ENCODE measurements around the gene GPATCH3. TPM values are rescaled to one million over a fixed set of nuclear protein-coding genes. Genes with fewer than 3 reads are reported as not detected.
"Not testable (repeated sequence)": the region's sequence is repeated elsewhere in the genome, so short reads cannot be mapped to it uniquely, and the experiment has no call there.

GPATCH3 gene
- total and polyA plus RNA-seq, 2 experiments from 2014 or later: 6.3 to 9.3 TPM

DNA sequence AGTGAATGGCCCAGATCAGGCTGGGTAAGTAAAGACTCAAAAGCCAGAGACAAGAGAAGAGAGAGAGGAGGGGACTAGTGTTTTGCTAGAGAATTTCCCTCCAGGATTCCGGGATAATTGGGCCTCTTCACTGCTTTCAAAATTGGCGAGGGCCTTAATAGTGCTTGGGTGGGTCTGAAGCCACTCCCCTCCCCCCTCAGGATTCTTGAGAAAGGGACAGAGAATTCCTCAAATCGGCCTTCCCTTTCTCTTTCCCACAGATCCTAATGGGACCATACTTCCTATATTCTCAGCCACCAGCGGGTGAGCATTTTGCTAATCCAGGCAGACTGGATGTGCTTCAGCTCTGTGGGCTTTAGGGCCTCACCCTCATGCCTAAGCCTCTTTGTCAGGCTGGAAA lies 25.4 kb downstream of the GPATCH3 start:
- Histone ChIP-seq H3K79me2 (ENCODE audit: insufficient read depth) (no peaks in the 10 kb centered on the region), H3F3A (ENCODE audit: insufficient read depth) (peaks cover 14% of the 10 kb centered on the region; the same call in 1 of the 2 replicates), H3K4me2 (ENCODE audit: unreplicated experiment) (no peak overlapping the region), H3K27ac (no peak overlapping the region), H3K9ac (no peak overlapping the region), H3K4me3 (no peak overlapping the region), H3K9me2 (ENCODE audit: insufficient read depth) (no peaks in the 10 kb centered on the region), H3K9me3 (ENCODE audit: low read depth) (no peaks in the 10 kb centered on the region), H3K27me3 (replicated peaks; ENCODE audit: insufficient read depth) (no peaks in the 10 kb centered on the region), H4K20me1 (ENCODE audit: insufficient read depth) (no peaks in the 10 kb centered on the region), H2AFZ (no peak overlapping the region), H3K4me1 (ENCODE audit: insufficient read depth) (no peaks in the 10 kb centered on the region; the same call in 1 of the 2 replicates), H3K36me3 (ENCODE audit: low read depth) (peaks cover 10% of the 10 kb centered on the region; the same call in 1 of the 2 replicates)
- DNase-seq: no peak
- 71 to 91% methylated on average over 3 to 4 of the region's 4 CpGs for WGBS, 2 experiments (ENCODE audit: low coverage in 1 of 2, low lambda C conversion rate in 2 of 2, missing lambda C conversion rate in 2 of 2)
- no peak for TF ChIP-seq EZH2 (IDR thresholded peaks at IDR 0.05; ENCODE audit: insufficient read depth, poor library complexity, severe bottlenecking)
- TF ChIP-seq EZH2phosphoT487 (IDR thresholded peaks at IDR 0.05; ENCODE audit: insufficient read depth, low read depth): no peak
- in situ Hi-C loops (cut with MboI): no loop called here

DNA sequence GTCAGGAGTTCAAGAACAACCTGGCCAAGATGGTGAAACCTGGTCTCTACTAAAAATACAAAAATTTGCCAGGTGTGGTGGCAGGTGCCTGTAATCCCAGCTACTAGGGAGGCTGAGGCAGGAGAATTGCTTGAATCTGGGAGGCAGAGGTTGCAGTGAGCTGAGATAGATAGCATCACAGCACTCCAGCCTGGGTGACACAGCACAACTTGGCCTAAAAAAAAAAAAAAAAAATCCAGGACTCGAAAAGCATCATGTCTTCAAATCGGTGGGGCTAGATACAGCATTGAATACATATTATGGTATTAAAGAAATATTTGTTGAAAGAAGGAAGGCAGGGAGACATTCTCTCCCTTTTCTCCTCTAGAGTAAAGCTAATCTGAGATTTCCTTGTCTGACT lies 27.2 kb downstream of the GPATCH3 start:
- H2AFZ ChIP-seq; H3K36me3 ChIP-seq (ENCODE audit: low read depth); H3K79me2 ChIP-seq (ENCODE audit: insufficient read depth); H3K9me2 ChIP-seq (ENCODE audit: insufficient read depth); H3K4me1 ChIP-seq (ENCODE audit: insufficient read depth); H3K4me3 ChIP-seq; H3K9ac ChIP-seq; H3K4me2 ChIP-seq (ENCODE audit: unreplicated experiment); H3K27ac ChIP-seq; H3K9me3 ChIP-seq (ENCODE audit: low read depth); in situ Hi-C loops (cut with MboI); H4K20me1 ChIP-seq (ENCODE audit: insufficient read depth); H3F3A ChIP-seq (ENCODE audit: insufficient read depth); H3K27me3 ChIP-seq (replicated peaks; ENCODE audit: insufficient read depth): not testable (repeated sequence)
- WGBS, 2 experiments (ENCODE audit: low coverage in 1 of 2, low lambda C conversion rate in 2 of 2, missing lambda C conversion rate in 2 of 2): 50 to 55% methylated on average over 2 of the region's 2 CpGs
- peak; percentile 21 for DNase-seq

DNA sequence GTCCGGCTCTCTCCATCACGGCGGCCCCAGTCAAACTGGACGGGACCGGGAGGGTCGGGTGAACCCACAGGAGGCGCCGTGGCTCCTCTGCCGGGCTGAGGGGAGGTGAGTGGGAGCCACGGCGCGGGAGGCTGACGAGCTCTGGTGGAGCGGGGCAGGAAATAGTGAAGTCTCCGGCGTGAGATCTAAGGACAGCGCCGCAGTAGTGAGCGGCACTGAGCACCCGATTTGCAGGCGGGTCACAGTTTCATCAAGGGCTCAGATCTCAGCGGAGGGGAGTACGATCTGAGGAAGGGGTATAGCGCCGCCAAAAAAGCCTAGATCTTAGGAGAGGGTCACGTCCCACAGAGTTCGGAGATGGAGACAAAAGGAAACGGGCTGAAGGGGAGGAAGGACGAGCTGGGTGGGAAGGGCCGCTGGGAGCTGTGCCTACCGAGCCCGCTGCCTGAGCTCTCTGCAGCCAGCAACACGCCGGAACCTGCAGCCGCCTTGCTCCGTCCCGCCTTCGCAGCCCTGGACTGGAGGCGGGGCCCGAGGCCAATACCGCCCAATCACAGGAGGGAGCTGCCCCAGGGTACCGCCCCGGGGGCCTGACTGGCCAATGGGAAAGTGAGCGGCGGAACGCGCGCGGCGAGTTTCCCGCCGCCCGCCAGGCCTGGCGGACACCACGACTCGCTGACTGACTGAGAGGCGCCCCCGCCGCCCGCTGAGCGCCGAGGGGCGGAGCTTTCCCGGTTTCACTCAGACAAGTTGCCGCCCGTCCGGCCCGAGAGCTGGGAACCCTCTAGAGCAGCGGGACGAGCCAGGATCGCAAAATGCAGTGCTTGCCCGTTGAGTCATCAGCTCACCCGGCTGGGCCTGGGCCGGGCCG lies 35.4 kb downstream of the GPATCH3 start:
- H3K36me3 ChIP-seq (ENCODE audit: low read depth): no peaks in the 10 kb centered on the region
- H3K4me1 ChIP-seq (ENCODE audit: insufficient read depth): no peaks in the 10 kb centered on the region
- no peaks in the 10 kb centered on the region for H3K9me3 ChIP-seq (ENCODE audit: low read depth)
- no peaks in the 10 kb centered on the region for H3K79me2 ChIP-seq (ENCODE audit: insufficient read depth)
- peak overlapping the region; percentile 99 for H2AFZ ChIP-seq
- H3K9me2 ChIP-seq (ENCODE audit: insufficient read depth): no peaks in the 10 kb centered on the region
- 0 out of 2 replicates have a peak, but pooled peaks cover 10% of the 10 kb centered on the region for H3F3A ChIP-seq (ENCODE audit: insufficient read depth)
- H3K4me3 ChIP-seq: peak overlapping the region; percentile 80
- TF ChIP-seq EZH2 (IDR thresholded peaks at IDR 0.05; ENCODE audit: insufficient read depth, poor library complexity, severe bottlenecking) (no peak), EZH2phosphoT487 (IDR thresholded peaks at IDR 0.05; ENCODE audit: insufficient read depth, low read depth) (no peak)
- DNase-seq: peak; percentile 99
- H3K9ac ChIP-seq: peak overlapping the region; percentile 91
- H3K4me2 ChIP-seq (ENCODE audit: unreplicated experiment): peak overlapping the region; percentile 94
- 1% methylated on average over 44 to 72 of the region's 75 CpGs for WGBS, 2 experiments (ENCODE audit: low coverage in 1 of 2, low lambda C conversion rate in 2 of 2, missing lambda C conversion rate in 2 of 2)
- in situ Hi-C loops (cut with MboI): no loop called here
- H3K27ac ChIP-seq: peak overlapping the region; percentile 98
- no peaks in the 10 kb centered on the region for H3K27me3 ChIP-seq (replicated peaks; ENCODE audit: insufficient read depth)
- no peaks in the 10 kb centered on the region for H4K20me1 ChIP-seq (ENCODE audit: insufficient read depth)

DNA sequence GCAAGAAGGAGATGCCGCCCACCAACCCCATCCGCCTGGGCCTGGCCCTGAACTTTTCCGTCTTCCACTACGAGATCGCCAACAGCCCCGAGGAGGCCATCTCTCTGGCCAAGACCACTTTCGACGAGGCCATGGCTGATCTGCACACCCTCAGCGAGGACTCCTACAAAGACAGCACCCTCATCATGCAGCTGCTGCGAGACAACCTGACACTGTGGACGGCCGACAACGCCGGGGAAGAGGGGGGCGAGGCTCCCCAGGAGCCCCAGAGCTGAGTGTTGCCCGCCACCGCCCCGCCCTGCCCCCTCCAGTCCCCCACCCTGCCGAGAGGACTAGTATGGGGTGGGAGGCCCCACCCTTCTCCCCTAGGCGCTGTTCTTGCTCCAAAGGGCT lies 36.6 kb downstream of the GPATCH3 start:
- Histone ChIP-seq H3K27ac (no peak overlapping the region), H3K36me3 (ENCODE audit: low read depth) (no peaks in the 10 kb centered on the region), H3K4me2 (ENCODE audit: unreplicated experiment) (peak overlapping the region; percentile 94), H2AFZ (peak overlapping the region; percentile 88; the same call in 1 of the 2 replicates), H3F3A (ENCODE audit: insufficient read depth) (0 out of 2 replicates have a peak, but pooled peaks cover 10% of the 10 kb centered on the region), H3K27me3 (replicated peaks; ENCODE audit: insufficient read depth) (no peaks in the 10 kb centered on the region), H3K9me3 (ENCODE audit: low read depth) (no peaks in the 10 kb centered on the region), H3K4me3 (no peak overlapping the region), H3K9me2 (ENCODE audit: insufficient read depth) (no peaks in the 10 kb centered on the region), H3K9ac (no peak overlapping the region), H3K79me2 (ENCODE audit: insufficient read depth) (no peaks in the 10 kb centered on the region), H3K4me1 (ENCODE audit: insufficient read depth) (no peaks in the 10 kb centered on the region), H4K20me1 (ENCODE audit: insufficient read depth) (no peaks in the 10 kb centered on the region)
- 63 to 64% methylated on average over 17 to 20 of the region's 20 CpGs for WGBS, 2 experiments (ENCODE audit: low coverage in 1 of 2, low lambda C conversion rate in 2 of 2, missing lambda C conversion rate in 2 of 2)
- no peak for DNase-seq
- TF ChIP-seq EZH2 (IDR thresholded peaks at IDR 0.05; ENCODE audit: insufficient read depth, poor library complexity, severe bottlenecking) (no peak), EZH2phosphoT487 (IDR thresholded peaks at IDR 0.05; ENCODE audit: insufficient read depth, low read depth) (no peak)
- in situ Hi-C loops (cut with MboI): no loop called here

Measured in GM23248 (cell line).